Measurements from ENCODE around the gene FAHD1.
A peak's percentile ranks its signal among the peaks of the same experiment; 100 is the strongest.
"Not testable (repeated sequence)": the region's sequence is repeated elsewhere in the genome, so short reads cannot be mapped to it uniquely, and the experiment has no call there.

FAHD1 gene

GRCh38 chr16:1790261-1790610 lies 36.8 kb upstream of the FAHD1 start:
- DNase-seq = no peak

DNA sequence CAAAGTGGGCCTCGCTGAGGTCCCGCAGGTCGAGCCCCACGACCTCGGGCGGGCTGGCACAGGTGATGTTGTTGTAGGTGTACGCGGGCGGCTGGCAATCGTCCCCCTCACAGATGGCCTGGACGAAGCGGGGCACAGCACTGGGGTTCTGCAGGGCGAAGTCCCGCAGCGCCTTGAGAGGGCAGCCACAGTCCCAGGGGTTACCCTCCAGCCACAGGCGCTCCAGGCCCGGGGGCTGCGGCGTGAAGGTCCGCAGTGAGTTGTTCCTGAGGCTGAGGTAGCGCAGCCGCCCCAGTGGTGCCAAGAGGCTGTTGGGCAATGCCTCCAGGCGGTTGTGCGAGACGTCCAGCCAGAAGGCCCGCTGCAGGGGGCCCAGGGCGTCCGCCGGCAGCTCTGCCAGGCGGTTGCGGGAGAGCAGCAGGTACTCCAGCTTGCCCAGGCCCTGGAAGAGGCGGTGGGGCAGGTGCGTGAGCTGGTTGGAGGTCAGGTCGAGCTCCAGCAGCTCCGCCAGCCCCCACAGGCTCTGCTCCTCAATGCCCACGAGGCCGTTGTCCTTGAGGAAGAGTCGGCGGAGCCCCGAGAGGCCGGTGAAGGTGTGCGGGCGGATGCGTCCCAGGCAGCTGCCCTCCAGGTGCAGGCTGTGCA lies 36.3 kb upstream of the FAHD1 start:
- no peak for DNase-seq

- DNase-seq = no peak
Measured at GRCh38 chr16:1791256-1791942, 35.6 kb upstream of the FAHD1 start.

DNA sequence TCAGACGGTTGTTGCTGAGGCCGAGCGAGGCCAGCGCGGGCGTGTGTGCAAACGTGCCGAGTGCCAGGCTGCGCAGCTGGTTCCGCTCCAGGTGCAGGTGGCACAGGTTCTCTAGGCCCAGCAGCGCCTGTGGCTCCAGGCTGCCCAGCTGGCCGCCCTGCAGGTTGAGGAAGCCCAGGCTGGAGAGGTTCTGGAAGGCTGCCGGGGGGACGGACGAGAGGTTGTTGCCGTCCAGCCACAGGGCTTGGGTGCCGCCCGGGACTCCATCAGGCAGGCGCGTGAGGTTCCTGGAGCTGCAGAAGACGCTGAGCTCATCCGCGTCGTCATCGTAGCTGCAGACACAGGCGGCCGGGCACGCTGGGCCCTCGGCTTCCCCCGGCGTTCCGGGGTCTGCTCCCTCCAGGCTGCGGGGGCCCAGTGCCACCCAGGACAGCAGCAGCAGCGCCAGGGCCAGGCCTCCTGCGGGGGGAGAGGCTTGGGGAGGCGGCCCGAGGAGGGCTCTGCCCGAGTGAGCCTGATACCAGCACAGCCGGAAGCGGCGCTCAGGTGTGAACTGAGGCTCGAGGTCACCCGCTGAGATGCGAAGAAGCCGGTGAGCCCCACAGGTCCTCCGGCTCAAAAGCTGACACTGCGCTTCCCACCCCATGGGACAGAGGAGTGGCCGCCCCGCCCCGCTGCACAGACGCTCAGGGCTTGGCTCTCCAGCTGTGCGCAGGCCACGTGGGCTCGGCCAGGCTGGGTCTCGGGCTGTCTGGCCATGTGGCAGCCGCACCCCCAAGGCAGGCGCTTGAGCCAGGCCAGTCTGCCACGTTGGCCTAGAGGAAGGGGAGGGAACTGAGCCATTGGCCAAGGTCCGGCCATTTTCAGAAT lies 34.8 kb upstream of the FAHD1 start:
- DNase-seq = no peak

- no peak for DNase-seq
Measured at GRCh38 chr16:1792836-1793577, 34.0 kb upstream of the FAHD1 start.

DNA sequence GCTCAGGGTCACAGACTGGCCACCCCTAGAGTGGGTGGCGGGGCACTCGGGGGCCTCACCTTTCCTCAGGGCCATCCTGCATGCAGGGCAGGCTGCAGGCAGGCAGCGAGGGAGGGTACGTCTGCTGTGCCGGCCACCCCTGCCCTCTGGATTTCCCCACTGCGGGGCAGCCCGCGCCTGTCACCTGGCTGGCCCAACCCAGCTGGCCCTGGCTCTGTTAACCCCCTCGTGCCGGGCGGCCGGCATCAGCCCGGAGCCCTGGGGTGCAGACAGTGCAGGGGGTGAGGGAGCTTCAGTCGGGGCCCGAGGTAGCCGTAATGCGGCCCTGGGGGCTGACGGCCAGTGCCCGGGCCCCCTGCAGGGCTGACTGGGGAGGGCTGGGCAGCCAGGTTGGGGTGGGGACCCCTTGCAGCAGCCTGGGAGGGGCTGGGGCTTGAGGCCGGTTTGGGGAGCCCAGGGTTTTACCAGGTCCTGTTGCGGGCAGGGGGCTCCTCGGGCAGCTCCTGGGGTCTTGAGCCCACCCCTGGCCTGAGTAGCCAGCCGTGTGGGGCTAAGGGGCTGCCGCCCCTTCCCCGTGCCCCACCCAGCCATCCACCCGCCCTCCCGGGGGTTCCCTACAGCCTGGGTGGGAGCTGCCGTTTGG lies 33.3 kb upstream of the FAHD1 start, which contains the start of gene IGFALS:
Gene IGFALS (minus strand): TSS at position 128 of the 643 bp plus-strand sequence. CDS start 53 bp downstream, at position 75.
- DNase-seq = no peak

- DNase-seq = no peak
Measured at GRCh38 chr16:1794221-1794871, 32.7 kb upstream of the FAHD1 start.

- DNase-seq = no peak
Measured at GRCh38 chr16:1794908-1795666, 31.9 kb upstream of the FAHD1 start.

DNA sequence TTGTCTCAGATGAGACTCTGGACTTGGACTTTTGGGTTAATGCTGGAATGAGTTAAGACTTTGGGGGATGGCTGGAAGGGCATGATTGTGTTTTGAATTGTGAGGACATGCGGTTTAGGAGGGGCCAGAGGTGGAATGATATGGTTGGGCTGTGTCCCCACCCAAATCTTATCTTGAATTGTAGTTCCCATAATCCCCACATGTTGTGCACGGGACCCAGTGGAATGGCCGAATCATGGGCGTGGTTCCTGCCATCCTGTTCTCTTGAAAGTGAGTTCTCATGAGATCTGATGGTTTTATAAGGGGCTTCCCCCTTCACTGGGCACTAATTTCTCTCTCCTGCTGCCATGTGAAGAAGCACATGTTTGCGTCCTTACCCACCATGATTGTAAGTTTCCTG lies 27.7 kb upstream of the FAHD1 start:
- not testable (repeated sequence) for DNase-seq

GRCh38 chr16:1800701-1801100 lies 26.3 kb upstream of the FAHD1 start:
- no peak for DNase-seq

DNA sequence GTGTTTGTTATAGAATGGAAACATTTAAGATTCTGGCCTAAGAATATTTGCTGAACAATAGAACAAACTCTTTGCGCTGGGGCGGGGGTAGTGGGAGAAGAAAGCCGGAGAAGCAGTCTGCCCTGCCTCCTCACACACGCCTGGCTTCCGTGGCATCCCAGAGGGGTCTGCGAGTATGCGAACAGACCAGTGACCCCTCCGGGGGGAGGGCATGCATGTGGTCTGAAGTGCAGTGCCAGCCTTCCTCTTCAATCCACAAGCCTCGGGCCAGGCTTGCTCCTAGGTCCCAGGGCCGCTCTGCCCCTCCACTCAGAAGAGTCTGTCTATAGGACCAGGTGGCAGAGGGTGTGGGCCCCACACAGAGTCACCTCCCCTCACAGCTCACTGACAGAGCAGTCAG lies 19.4 kb upstream of the FAHD1 start:
- DNase-seq = no peak

GRCh38 chr16:1808691-1809090 lies 18.3 kb upstream of the FAHD1 start:
- DNase-seq = no peak

DNA sequence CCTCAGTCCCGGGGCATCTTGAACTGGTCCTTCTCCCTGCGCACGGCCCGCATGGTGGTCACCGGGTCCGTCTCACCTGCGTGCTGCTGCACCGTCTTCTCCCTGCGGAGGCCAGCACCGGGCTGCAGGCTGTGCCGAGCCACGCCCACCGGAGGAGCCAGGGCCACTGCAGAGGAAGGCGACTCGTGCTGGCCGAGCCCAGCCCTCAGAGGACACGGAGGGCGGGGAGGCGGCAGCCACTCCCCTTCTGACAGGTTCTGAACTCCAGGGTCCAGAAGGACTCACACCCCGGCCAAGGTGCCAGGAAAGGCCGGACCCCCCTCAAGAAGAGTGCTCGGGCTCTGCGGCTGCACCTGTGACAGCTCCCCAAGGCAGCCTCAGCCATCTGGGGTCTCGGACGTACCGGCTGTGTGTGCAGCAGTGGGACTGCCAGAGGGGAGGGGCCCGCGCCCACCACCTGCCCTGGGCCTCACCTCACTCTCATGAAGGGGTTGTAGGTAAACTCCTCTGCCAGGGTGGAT lies 17.7 kb upstream of the FAHD1 start:
- DNase-seq = no peak

- DNase-seq = no peak
Measured at GRCh38 chr16:1810106-1810505, 16.9 kb upstream of the FAHD1 start.

DNA sequence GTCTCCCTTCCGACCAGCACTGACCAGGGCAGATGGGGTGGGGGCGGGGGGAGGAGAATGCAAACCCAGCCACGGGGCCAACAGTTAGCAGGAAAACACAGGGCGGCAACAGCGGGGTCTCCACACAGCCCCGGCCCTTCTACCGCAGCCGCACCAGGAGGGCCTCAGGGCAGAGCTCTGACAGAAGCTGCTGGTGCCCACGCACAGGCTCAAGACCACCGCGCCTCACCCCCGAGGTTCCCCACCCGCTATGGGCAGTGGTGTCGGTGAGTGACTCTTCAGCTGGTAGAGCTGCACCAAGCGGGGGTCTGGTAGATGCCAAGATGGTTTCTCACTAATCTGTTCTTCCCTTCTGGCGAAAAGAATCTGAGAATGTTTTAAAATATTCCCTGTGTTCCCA lies 16.5 kb upstream of the FAHD1 start:
- DNase-seq = no peak

DNA sequence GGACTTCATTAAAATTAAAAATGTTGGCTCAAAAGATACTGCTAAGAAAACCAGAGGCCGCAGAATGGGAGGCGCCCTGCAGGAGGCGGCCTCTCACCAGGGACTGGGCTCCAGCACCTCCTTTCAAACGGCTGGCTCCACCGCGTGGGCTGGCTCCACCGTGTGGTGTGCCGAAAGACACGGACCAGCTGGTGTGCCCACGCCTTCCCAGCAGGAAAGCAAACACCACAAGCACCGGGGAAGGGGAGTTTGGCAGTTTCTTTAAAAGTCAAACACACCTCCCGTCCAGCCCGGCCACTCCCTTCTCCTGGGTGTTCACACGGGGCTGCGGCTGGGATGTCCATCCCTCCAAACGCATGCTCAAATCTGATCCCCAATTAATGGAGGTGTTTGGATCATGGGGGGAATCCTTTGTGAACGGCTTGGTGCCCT lies 14.3 kb upstream of the FAHD1 start:
- DNase-seq = peak; percentile 68

GRCh38 chr16:1815461-1815860 lies 11.5 kb upstream of the FAHD1 start:
- DNase-seq = no peak

- no peak for DNase-seq
Measured at GRCh38 chr16:1816396-1817275, 10.4 kb upstream of the FAHD1 start.

- no peak for DNase-seq
Measured at GRCh38 chr16:1817276-1817589, 9.8 kb upstream of the FAHD1 start.

GRCh38 chr16:1817716-1818115 lies 9.3 kb upstream of the FAHD1 start:
- no peak for DNase-seq
